Naive thymus-derived CD4-positive, alpha-beta T cell (primary cell): ENCODE results near the gene LARGE1. TPM values are rescaled to one million over a fixed set of nuclear protein-coding genes. Genes with fewer than 3 reads are reported as not detected.

Experiments
- ATAC-seq: fragments of 150-1000 bp; cut with Tn5 transposase; 2 replicates; pipeline ENCODE4 v1.10.0; 2021; ENCODE audit warnings: mild to moderate bottlenecking, moderate library complexity
- CTCF ChIA-PET: fragments of 350-600 bp; sonication (Branson Sonifier 250); formaldehyde crosslinking; loops from one replicate; lab custom pipeline; 2021; ENCODE audit warnings: antibody characterized with exemption; lab: Charles Lee
- POLR2A ChIA-PET: fragments of 350-600 bp; sonication (Branson Sonifier 250); formaldehyde crosslinking; loops from one replicate; lab custom pipeline; 2021; ENCODE audit warnings: antibody characterized with exemption, inconsistent platforms; lab: Charles Lee
- DNase-seq, 9 donors: peaks; one replicate each; pipeline versions ENCODE4 v3.0.0 to v3.0.0-alpha.2; 2020 to 2022; ENCODE audit warnings: mixed read lengths in 1 of 9
- H3K27ac ChIP-seq: one replicate; pipeline ENCODE4 v1.7.0; 2013; ENCODE audit warnings: mild to moderate bottlenecking, low read depth, low read length, moderate library complexity
- H3K27me3 ChIP-seq, 2 donors: one replicate each; pipeline ENCODE4 v1.7.0; 2013; ENCODE audit warnings: low read length in 2 of 2, mild to moderate bottlenecking in 2 of 2, moderate library complexity in 2 of 2; ENCODE audit not compliant: control insufficient read depth in 2 of 2, insufficient read depth in 2 of 2
- H3K36me3 ChIP-seq, 3 experiments: 1 replicate in 2 of 3; 2 replicates in 1 of 3; pipeline ENCODE4 v1.7.0; 2013; ENCODE audit warnings: low read length in 3 of 3, mild to moderate bottlenecking in 3 of 3, moderate library complexity in 1 of 3; ENCODE audit not compliant: insufficient read depth in 3 of 3, control insufficient read depth in 2 of 3
- H3K4me1 ChIP-seq, 2 donors: one replicate each; pipeline ENCODE4 v1.7.0; 2013; ENCODE audit warnings: low read length in 2 of 2, mild to moderate bottlenecking in 2 of 2, moderate library complexity in 1 of 2; ENCODE audit not compliant: control insufficient read depth in 2 of 2, insufficient read depth in 2 of 2
- H3K4me3 ChIP-seq: 2 replicates; pipeline ENCODE4 v1.7.0; 2013; ENCODE audit warnings: mild to moderate bottlenecking, low read length
- H3K9me3 ChIP-seq, 3 experiments: 1 replicate in 2 of 3; 2 replicates in 1 of 3; pipeline ENCODE4 v1.7.0; 2013; ENCODE audit warnings: low read length in 3 of 3; ENCODE audit not compliant: control insufficient read depth in 2 of 3
- H3K27ac Mint-ChIP-seq, 9 donors: one replicate each; pipeline ENCODE4 v1.8.0; 2020 to 2022; ENCODE audit warnings: mixed read lengths in 9 of 9, mild to moderate bottlenecking in 8 of 9, moderate library complexity in 5 of 9, inconsistent platforms in 2 of 9
- H3K27me3 Mint-ChIP-seq, 5 donors: one replicate each; pipeline ENCODE4 v1.8.0; 2021 to 2022; ENCODE audit warnings: mixed read lengths in 5 of 5, mild to moderate bottlenecking in 1 of 5
- H3K36me3 Mint-ChIP-seq, 5 donors: one replicate each; pipeline ENCODE4 v1.8.0; 2020 to 2022; ENCODE audit warnings: mixed read lengths in 5 of 5, mild to moderate bottlenecking in 3 of 5, inconsistent platforms in 1 of 5
- H3K4me1 Mint-ChIP-seq, 7 donors: one replicate each; pipeline ENCODE4 v1.8.0; 2020 to 2022; ENCODE audit warnings: mixed read lengths in 7 of 7, mild to moderate bottlenecking in 3 of 7, inconsistent platforms in 1 of 7
- H3K4me3 Mint-ChIP-seq, 10 donors: one replicate each; pipeline ENCODE4 v1.8.0; 2020 to 2022; ENCODE audit warnings: mild to moderate bottlenecking in 10 of 10, mixed read lengths in 10 of 10, moderate library complexity in 6 of 10, inconsistent platforms in 2 of 10
- H3K9me3 Mint-ChIP-seq, 11 donors: one replicate each; pipeline ENCODE4 v1.8.0; 2020 to 2022; ENCODE audit warnings: mixed read lengths in 11 of 11, mild to moderate bottlenecking in 4 of 11, inconsistent platforms in 1 of 11, moderate library complexity in 1 of 11
- intact Hi-C, 2 donors: fragments of 100-400 bp; cut with micrococcal nuclease; formaldehyde crosslinking; loops; one replicate each; pipeline ENCODE4 v1.15.1; 2023
- microRNA-seq: library from miRNA; unstranded; fragments of <30 nt; microRNA quantifications from one replicate; pipeline ENCODE4 v1.2.0, GENCODE V29; 2022; ENCODE audit warnings: borderline microRNAs expressed
- polyA plus RNA-seq, 2 donors: library from polyadenylated mRNA; unstranded; fragments of 300-500 nt; fragmentation: Illumina TruSeq; gene quantifications; one replicate each; pipeline ENCODE4 v1.2.3, GENCODE V29; 2021
- total RNA-seq, 6 experiments: library from RNA in 5 of 6; stranded (reverse) in 5 of 6; gene quantifications; 1 replicate in 5 of 6; 2 replicates in 1 of 6; pipeline ENCODE4 v1.2.3 and lab custom pipeline; 2021 to 2026

LARGE1 gene
- total and polyA plus RNA-seq, 7 experiments from 2014 or later: 2.3 to 4.8 (median 3.0) TPM; not detected in 3

DNA sequence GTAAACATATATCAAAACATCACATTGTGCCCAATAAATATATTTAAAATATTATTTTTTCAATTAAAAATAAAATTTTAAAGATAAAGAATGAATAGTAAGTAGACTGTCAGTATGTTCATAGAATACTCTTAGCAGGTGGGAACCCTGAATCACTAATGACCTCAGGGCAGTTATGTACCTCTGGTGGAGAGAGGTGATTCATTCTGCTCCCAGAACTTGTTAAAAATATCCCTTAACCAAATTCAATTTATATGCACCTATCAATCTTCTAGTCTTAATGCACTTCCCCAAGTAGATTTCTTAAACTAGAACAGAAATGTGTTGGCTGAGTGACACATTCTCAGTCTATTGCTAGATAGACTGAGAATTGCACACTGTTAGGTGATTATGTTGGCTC, 678.2 kb downstream of the LARGE1 start:
- no peak overlapping the region for H3K27ac ChIP-seq
- Mint-ChIP-seq H3K27me3 (peaks cover 0 to 11% (median 7%) of the 10 kb centered on the region in 5 donors), H3K27ac (no peak overlapping the region), H3K36me3 (no peaks in the 10 kb centered on the region), H3K4me1 (no peaks in the 10 kb centered on the region), H3K4me3 (no peak overlapping the region), H3K9me3 (peaks cover 0 to 8% (median 0%) of the 10 kb centered on the region in 11 donors)
- POLR2A ChIA-PET: no interaction called here
- no peak overlapping the region for H3K4me3 ChIP-seq
- no peak for ATAC-seq
- DNase-seq: no peak
- no peaks in the 10 kb centered on the region for H3K4me1 ChIP-seq
- H3K27me3 ChIP-seq: no peaks in the 10 kb centered on the region
- no peaks in the 10 kb centered on the region for H3K36me3 ChIP-seq
- intact Hi-C loops: no loop called here
- H3K9me3 ChIP-seq: no peaks in the 10 kb centered on the region
- CTCF ChIA-PET: no interaction called here

DNA sequence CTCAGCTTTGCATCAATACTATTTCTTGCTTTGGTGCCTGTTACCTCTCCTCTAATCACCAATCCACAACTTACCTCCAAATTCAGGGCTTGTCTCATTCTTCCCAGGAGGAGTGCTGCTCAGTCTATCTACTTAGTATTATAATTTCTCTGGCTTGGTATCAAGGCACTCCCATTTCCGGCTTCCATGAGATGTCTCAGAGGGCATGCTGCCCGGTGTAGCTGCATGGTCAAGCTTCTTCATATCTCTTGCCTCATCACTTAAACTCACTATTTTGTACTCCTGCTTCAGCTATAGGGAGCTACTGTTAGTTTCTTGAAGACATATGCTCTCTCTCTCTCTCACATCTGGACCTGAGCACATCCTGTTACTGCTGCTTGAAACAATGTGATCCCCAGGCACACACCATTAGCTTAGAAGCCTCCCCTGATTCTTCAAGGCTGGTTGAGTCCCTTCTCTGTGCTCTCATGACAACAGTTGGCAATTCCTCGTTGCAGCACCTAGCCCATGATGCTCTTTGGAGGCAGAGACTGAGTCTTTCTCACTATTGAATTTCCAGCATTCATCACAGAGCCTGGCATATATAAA, 679.3 kb downstream of the LARGE1 start:
- CTCF ChIA-PET: no interaction called here
- H3K27me3 ChIP-seq: no peaks in the 10 kb centered on the region
- DNase-seq (no peak), ATAC-seq (no peak)
- H3K4me1 Mint-ChIP-seq: no peaks in the 10 kb centered on the region
- H3K9me3 ChIP-seq: no peaks in the 10 kb centered on the region
- H3K27me3 Mint-ChIP-seq: peaks cover 0 to 19% (median 15%) of the 10 kb centered on the region in 5 donors
- no peak overlapping the region for H3K4me3 ChIP-seq
- H3K4me3 Mint-ChIP-seq: no peak overlapping the region
- H3K27ac Mint-ChIP-seq: no peak overlapping the region
- no peaks in the 10 kb centered on the region for H3K4me1 ChIP-seq
- POLR2A ChIA-PET: no interaction called here
- no peak overlapping the region for H3K27ac ChIP-seq
- no peaks in the 10 kb centered on the region for H3K36me3 ChIP-seq
- peaks cover 0 to 9% (median 0%) of the 10 kb centered on the region in 11 donors for H3K9me3 Mint-ChIP-seq
- no peaks in the 10 kb centered on the region for H3K36me3 Mint-ChIP-seq
- intact Hi-C loops: no loop called here

DNA sequence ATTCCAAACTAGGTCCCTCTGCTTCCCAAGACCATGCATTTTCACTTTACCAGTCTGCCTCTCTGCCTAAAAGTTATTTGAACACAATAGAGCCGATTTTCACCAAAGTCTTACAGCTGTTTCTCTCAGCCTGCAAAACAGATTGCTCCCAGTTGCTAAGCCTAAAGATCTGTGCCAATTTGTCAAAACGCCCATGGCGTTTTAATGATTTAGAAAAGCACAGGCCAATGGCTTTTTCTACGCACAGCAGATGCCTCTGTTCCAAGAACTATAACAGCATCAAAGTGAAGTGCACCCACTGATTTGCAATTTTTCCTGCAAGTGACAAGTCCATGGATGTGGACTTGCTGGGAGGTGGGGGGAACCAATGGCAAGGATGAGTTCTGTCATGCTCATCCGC, 688.2 kb downstream of the LARGE1 start:
- H3K27me3 ChIP-seq: no peaks in the 10 kb centered on the region
- POLR2A ChIA-PET: no interaction called here
- Mint-ChIP-seq H3K27ac (no peak overlapping the region), H3K36me3 (peaks cover 0 to 4% (median 0%) of the 10 kb centered on the region in 5 donors), H3K9me3 (peaks cover 9 to 51% (median 25%) of the 10 kb centered on the region in 11 donors), H3K4me3 (no peak overlapping the region), H3K27me3 (peaks cover 0 to 29% (median 24%) of the 10 kb centered on the region in 5 donors), H3K4me1 (no peaks in the 10 kb centered on the region)
- H3K9me3 ChIP-seq: peaks cover 0 to 17% (median 0%) of the 10 kb centered on the region in 3 experiments
- no peak overlapping the region for H3K27ac ChIP-seq
- CTCF ChIA-PET: no interaction called here
- intact Hi-C loops: no loop called here
- H3K36me3 ChIP-seq: no peaks in the 10 kb centered on the region
- no peaks in the 10 kb centered on the region for H3K4me1 ChIP-seq
- H3K4me3 ChIP-seq: no peak overlapping the region
- DNase-seq (no peak), ATAC-seq (no peak)

DNA sequence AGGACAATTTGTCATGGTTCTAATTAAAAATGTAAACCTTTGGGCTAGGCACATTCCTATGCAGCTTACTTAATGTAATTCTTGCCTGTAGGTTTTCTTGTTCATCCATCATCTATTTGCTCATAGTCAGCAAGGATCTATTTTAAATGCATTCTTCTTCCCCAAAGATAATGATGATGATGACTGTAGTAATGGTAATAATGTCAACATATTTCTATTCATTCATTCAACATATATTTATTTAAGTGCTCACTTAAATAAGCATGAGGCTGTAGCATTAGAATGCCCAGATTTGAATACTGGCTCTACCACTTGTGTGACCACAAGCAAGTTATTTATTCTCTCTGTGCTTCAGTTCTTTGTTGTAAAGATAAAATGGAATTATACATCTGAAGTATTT, 692.5 kb downstream of the LARGE1 start:
- ChIA-PET POLR2A (no interaction called here), CTCF (interaction anchor here (1.2 kb wide), 1 partner anchor 18 kb away, joined by 3 read pairs; no protein-coding TSS in a partner anchor)
- Mint-ChIP-seq H3K27ac (no peak overlapping the region), H3K9me3 (peaks cover 10 to 51% (median 23%) of the 10 kb centered on the region in 11 donors), H3K27me3 (peaks cover 0 to 15% (median 0%) of the 10 kb centered on the region in 5 donors), H3K4me1 (no peaks in the 10 kb centered on the region), H3K36me3 (peaks cover 0 to 4% (median 0%) of the 10 kb centered on the region in 5 donors), H3K4me3 (no peak overlapping the region)
- H3K27ac ChIP-seq: no peak overlapping the region
- DNase-seq (no peak), ATAC-seq (no peak)
- H3K9me3 ChIP-seq: peaks cover 0 to 17% (median 0%) of the 10 kb centered on the region in 3 experiments
- H3K36me3 ChIP-seq: no peaks in the 10 kb centered on the region
- H3K27me3 ChIP-seq: no peaks in the 10 kb centered on the region
- intact Hi-C loops: no loop called here
- H3K4me3 ChIP-seq: no peak overlapping the region
- no peaks in the 10 kb centered on the region for H3K4me1 ChIP-seq

DNA sequence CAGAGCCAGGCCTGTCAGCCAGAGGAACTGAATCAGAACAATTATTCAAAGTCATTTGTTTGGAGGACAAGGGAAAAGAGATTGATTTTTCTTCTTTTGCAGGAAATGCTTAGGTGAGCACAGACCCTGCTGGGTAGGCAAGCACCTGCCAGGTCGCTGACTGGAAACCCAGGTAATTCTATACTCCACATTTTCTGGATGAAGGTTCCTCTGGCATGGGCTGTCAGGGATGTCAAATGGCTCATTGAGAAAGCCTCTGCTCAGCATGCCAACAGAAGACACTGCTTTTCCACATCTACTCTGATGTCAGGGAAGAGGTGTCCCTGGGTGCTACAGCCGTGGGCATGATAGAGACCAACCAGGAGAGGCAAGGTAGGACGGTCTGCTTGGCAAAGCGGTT, 695.4 kb downstream of the LARGE1 start:
- Mint-ChIP-seq H3K9me3 (peaks cover 7 to 30% (median 16%) of the 10 kb centered on the region in 11 donors), H3K27me3 (peaks cover 0 to 17% (median 6%) of the 10 kb centered on the region in 5 donors), H3K4me1 (no peaks in the 10 kb centered on the region), H3K36me3 (peaks cover 0 to 4% (median 0%) of the 10 kb centered on the region in 5 donors), H3K4me3 (no peak overlapping the region), H3K27ac (no peak overlapping the region)
- intact Hi-C loops: no loop called here
- ATAC-seq (no peak), DNase-seq (no peak)
- Histone ChIP-seq H3K4me3 (no peak overlapping the region), H3K36me3 (no peaks in the 10 kb centered on the region), H3K4me1 (no peaks in the 10 kb centered on the region), H3K27ac (no peak overlapping the region), H3K9me3 (peaks cover 0 to 10% (median 0%) of the 10 kb centered on the region in 3 experiments), H3K27me3 (no peaks in the 10 kb centered on the region)
- CTCF ChIA-PET: no interaction called here
- POLR2A ChIA-PET: no interaction called here

Small RNA genes within 50 kb of the gene (microRNA-seq; reads per million reads assigned to microRNA genes)
- not detected for gene MIR4764
